WERI-Rb-1 (cell line): ENCODE data around the gene TBC1D17.

Experiments used
- DNase-seq: peaks from one replicate; pipeline ENCODE4 v3.0.0-alpha.2; 2020
- H3K27ac ChIP-seq: fragments of 250-450 bp; sonication (Bioruptor Pico); 2 replicates; pipeline ENCODE4 v1.5.1; 2020; ENCODE audit warnings: mild to moderate bottlenecking, moderate library complexity
- H3K27me3 ChIP-seq: fragments of 250-450 bp; sonication (Bioruptor Pico); 2 replicates; pipeline ENCODE4 v1.5.1; 2021; ENCODE audit warnings: mild to moderate bottlenecking, low read depth, moderate library complexity; ENCODE audit not compliant: insufficient read depth, severe bottlenecking
- H3K36me3 ChIP-seq: fragments of 250-450 bp; sonication (Bioruptor Pico); 2 replicates; pipeline ENCODE4 v1.5.1; 2020; ENCODE audit warnings: mild to moderate bottlenecking, moderate library complexity
- H3K4me3 ChIP-seq: 2 replicates; pipeline ENCODE4 v1.5.1; 2011; ENCODE audit warnings: low read depth, mild to moderate bottlenecking, control low read depth, low read length
- H3K9me3 ChIP-seq: fragments of 250-450 bp; sonication (Bioruptor Pico); 2 replicates; pipeline ENCODE4 v1.5.1; 2021; ENCODE audit warnings: mild to moderate bottlenecking, moderate library complexity; ENCODE audit not compliant: severe bottlenecking
- TF ChIP-seq, protein P1 (sequence below): IDR thresholded peaks from 2 replicates; pipeline ENCODE4 v1.5.1; 2011; ENCODE audit warnings: low read depth, mild to moderate bottlenecking, control low read depth, inconsistent platforms, low read length

Gene TBC1D17

DNA sequence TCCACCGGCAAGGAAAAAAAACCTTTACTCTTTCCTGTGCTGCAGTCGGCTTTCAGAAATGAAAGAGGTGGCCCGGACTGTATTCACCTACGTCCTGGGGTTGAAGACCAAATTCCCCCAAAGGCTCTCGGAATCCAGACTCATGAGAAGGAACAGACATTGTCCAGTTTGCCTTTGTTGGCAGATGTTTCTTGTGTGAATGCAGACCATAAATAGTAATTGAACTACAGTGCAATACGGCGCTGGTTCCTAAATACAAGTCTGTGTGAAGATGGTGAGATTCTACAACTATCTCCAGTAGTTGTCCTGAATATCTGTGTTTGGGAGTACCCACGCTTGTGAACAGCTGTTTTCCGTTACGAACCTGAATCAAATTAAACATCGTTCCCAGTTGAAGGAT is 37.8 kb upstream of the TBC1D17 start:
- Histone ChIP-seq H3K27ac (no peak overlapping the region), H3K36me3 (peaks cover 62% of the 10 kb centered on the region), H3K9me3 (no peaks in the 10 kb centered on the region), H3K27me3 (no peaks in the 10 kb centered on the region), H3K4me3 (no peak overlapping the region)
- TF ChIP-seq, protein P1, sequence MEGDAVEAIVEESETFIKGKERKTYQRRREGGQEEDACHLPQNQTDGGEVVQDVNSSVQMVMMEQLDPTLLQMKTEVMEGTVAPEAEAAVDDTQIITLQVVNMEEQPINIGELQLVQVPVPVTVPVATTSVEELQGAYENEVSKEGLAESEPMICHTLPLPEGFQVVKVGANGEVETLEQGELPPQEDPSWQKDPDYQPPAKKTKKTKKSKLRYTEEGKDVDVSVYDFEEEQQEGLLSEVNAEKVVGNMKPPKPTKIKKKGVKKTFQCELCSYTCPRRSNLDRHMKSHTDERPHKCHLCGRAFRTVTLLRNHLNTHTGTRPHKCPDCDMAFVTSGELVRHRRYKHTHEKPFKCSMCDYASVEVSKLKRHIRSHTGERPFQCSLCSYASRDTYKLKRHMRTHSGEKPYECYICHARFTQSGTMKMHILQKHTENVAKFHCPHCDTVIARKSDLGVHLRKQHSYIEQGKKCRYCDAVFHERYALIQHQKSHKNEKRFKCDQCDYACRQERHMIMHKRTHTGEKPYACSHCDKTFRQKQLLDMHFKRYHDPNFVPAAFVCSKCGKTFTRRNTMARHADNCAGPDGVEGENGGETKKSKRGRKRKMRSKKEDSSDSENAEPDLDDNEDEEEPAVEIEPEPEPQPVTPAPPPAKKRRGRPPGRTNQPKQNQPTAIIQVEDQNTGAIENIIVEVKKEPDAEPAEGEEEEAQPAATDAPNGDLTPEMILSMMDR: no peak
- DNase-seq: no peak

DNA sequence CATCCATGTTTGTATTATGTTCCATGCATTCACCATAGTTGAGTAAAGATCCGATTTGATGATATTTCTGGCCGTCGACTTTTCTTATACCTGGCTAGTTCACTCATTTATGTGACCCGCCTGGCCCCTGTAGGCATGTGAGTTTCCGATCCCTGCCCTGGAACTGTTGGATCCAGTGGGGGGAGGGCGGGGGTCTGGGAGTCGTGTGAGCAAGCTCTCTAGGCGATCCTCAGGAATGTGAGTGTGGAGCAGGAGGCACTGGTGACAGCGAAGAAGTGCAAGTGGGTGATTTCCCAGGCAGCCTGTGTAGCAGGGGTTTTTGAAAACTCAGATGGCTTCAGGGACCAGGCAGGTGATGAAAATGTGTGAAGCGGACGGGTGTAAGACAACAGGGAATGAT is 37.2 kb upstream of the TBC1D17 start:
- no peaks in the 10 kb centered on the region for H3K9me3 ChIP-seq
- H3K27ac ChIP-seq: no peak overlapping the region
- DNase-seq: no peak
- peaks cover 56% of the 10 kb centered on the region for H3K36me3 ChIP-seq
- TF ChIP-seq, protein P1: no peak
- no peak overlapping the region for H3K4me3 ChIP-seq
- H3K27me3 ChIP-seq: no peaks in the 10 kb centered on the region

DNA sequence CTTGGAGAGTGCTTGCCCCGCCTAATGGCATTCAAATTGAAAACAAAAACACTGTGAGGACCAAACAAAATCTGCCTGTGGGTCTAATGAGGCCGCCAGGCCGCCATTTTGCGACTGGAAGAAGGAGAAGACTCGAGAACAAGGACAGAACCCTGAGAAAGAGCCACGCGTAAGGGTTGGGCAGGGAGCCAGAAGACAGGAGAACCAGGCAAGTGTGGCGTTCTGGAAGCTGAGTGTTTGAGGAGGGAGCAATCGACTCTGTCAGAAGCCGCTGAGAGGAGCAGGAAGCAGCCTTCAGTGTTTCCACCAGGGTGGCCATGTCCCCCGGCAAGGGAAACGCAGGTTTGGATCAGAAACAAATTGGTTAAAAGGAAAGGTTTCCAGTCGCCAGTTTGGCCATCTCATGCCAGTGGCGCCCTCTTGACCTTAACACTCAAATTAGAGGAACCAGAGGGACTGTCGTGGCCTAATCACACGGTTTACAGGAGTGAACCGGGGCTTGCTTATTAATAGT is 36.7 kb upstream of the TBC1D17 start:
- H3K9me3 ChIP-seq: no peaks in the 10 kb centered on the region
- DNase-seq: no peak
- no peaks in the 10 kb centered on the region for H3K27me3 ChIP-seq
- no peak overlapping the region for H3K27ac ChIP-seq
- H3K36me3 ChIP-seq: peaks cover 53% of the 10 kb centered on the region
- H3K4me3 ChIP-seq: no peak overlapping the region
- TF ChIP-seq, protein P1: no peak

DNA sequence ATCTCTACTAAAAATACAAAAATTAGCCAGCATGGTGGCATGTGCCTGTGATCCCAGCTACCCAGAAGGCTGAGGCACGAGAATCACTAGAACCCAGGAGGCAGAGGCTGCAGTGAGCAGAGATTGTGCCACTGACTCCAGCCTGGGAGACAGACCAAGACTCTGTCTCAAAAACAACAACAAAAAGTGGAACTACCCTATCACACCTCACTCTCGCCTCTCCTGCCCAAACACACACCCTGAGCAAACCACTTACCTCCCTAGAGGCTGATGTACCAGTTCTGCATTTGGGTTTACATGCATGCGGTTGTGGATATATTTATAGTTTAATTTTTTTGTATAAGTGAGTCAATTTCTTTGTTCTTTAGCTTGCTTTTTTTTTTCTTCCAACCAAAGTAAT is 34.2 kb upstream of the TBC1D17 start:
- no peaks in the 10 kb centered on the region for H3K9me3 ChIP-seq
- peaks cover 29% of the 10 kb centered on the region for H3K36me3 ChIP-seq
- TF ChIP-seq, protein P1: no peak
- no peak overlapping the region for H3K27ac ChIP-seq
- no peaks in the 10 kb centered on the region for H3K27me3 ChIP-seq
- no peak for DNase-seq
- H3K4me3 ChIP-seq: no peak overlapping the region

DNA sequence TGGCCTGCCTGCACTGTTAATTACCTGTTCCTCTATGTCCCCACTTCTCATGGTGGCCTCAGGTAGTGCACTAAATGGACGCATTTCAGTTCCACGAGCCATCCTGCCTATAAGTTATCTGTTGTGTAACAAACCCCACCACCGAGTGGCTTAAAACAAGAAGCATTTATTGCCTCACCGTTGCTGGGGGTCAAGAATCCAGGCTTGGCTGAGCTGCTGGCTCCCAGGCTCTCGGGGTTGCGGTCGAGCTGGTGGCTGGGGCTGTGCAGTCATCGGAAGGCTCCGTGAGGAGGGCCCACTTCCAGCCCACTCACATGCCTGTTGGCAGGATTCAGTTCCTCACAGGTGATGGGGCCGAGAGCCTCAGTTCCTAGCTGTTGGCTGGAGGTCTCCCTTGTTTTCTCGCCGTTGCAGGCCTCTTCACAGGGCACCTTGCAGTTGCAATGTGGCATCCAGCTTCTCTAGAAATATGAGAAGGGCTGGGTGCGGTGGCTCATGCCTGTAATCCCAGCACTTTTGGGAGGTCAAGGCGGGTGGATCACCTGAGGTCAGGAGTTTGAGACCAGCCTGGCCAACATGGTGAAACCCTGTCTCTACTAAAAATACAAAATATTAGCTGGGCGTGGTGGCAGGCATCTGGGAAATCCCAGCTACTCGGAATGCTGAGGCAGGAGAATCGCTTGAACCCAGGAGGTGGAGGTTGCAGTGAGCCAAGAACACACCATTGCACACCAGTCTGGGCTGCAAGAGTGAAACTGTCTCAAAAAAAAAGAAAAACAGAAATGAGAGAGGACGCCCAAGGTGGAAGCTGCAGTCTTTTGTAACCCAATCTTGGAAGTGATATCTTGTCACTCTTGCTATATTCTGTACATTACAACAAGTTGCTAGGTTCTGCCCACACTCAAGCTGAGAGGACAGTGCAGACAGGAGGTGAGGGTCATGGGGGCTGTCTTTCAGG is 33.1 kb upstream of the TBC1D17 start:
- H3K27ac ChIP-seq: no peak overlapping the region
- H3K36me3 ChIP-seq: peaks cover 17% of the 10 kb centered on the region
- TF ChIP-seq, protein P1: no peak
- H3K9me3 ChIP-seq: no peaks in the 10 kb centered on the region
- no peak for DNase-seq
- no peaks in the 10 kb centered on the region for H3K27me3 ChIP-seq
- H3K4me3 ChIP-seq: no peak overlapping the region
